Measurements from ENCODE around the gene NTM.

The NTM gene

DNA sequence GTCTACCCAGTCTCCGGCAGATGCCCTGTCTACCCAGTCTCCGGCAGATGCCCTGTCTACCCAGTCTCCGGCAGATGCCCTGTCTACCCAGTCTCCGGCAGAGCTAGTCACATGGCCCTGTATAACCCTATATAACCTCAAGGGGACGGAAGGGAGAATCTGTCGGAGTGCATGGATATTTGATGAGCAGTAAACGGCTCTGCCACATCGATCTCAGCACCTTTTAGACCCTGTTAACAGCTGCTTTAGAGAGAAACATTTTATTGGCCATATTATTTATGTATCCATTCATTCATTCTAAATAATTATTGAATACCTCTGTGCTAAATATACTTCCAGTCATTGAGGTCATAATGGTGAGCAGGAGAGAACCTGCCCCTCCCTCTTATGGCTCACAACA is 228.9 kb downstream of the NTM start:
- H3K4me3 ChIP-seq (ENCODE audit: low read depth, low read length) = no peak overlapping the region
- TF ChIP-seq, protein P1, sequence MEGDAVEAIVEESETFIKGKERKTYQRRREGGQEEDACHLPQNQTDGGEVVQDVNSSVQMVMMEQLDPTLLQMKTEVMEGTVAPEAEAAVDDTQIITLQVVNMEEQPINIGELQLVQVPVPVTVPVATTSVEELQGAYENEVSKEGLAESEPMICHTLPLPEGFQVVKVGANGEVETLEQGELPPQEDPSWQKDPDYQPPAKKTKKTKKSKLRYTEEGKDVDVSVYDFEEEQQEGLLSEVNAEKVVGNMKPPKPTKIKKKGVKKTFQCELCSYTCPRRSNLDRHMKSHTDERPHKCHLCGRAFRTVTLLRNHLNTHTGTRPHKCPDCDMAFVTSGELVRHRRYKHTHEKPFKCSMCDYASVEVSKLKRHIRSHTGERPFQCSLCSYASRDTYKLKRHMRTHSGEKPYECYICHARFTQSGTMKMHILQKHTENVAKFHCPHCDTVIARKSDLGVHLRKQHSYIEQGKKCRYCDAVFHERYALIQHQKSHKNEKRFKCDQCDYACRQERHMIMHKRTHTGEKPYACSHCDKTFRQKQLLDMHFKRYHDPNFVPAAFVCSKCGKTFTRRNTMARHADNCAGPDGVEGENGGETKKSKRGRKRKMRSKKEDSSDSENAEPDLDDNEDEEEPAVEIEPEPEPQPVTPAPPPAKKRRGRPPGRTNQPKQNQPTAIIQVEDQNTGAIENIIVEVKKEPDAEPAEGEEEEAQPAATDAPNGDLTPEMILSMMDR (IDR thresholded peaks at IDR 0.05; ENCODE audit: borderline replicate concordance, insufficient read depth, low read depth, low read length) = no peak

DNA sequence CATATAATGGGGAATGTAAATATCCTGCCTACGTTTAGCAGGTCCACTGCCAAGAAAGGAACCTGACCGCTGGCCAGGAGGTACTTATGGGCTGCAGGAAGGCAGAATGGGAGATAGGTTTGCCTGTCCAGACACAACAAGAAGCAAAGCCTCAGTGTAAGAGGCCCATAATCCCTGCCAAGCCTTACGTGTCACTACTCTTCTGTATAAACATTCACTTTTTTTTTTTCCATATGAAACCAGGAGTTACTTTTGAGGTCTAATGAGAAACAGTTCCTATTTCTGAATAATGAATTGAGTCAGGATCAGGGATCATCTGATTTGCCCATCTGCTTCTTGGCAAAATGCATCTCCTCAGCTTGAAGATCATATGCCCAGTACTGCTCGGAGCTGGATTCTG is 230.2 kb downstream of the NTM start:
- TF ChIP-seq, protein P1 (IDR thresholded peaks at IDR 0.05; ENCODE audit: borderline replicate concordance, insufficient read depth, low read depth, low read length) = no peak
- no peak overlapping the region for H3K4me3 ChIP-seq (ENCODE audit: low read depth, low read length)

DNA sequence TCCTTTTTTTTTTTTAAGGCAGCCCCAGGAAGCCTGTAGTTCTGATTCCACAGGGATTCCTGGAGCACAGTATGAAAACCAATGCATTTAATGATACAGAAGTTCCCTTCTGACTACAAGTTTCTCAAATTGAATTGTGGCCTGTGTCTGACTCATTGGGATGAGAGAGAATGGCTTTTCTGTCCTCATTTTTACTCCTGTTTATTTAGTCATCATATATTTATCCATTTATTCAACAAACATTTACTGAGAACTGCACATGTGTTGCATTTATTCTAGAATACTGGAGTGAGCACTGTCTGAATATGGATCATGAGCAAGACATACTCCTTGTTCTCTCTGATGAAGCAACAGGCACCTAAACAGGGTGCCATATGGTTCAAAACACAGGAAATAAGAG is 231.2 kb downstream of the NTM start:
- H3K4me3 ChIP-seq (ENCODE audit: low read depth, low read length) = no peak overlapping the region
- TF ChIP-seq, protein P1 (IDR thresholded peaks at IDR 0.05; ENCODE audit: borderline replicate concordance, insufficient read depth, low read depth, low read length) = no peak

DNA sequence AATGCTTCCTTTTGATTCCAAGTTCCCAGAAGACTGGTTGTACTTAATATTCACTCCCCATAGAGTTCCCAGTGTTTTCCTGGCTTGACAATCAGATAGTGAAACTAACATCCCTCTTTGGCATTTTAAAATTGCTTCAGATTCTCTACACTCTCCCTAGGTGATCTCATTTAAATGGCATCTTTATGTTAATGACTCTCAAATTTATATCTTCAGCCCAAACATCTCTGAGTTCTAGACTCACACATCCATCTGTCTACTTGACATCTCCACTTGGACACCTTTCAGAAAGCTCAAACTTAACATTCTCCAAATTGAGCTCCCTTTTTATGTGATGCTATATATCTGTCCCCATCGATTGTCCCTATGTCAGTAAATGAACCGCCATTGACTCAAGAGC is 232.0 kb downstream of the NTM start:
- TF ChIP-seq, protein P1 (IDR thresholded peaks at IDR 0.05; ENCODE audit: borderline replicate concordance, insufficient read depth, low read depth, low read length) = no peak
- no peak overlapping the region for H3K4me3 ChIP-seq (ENCODE audit: low read depth, low read length)

DNA sequence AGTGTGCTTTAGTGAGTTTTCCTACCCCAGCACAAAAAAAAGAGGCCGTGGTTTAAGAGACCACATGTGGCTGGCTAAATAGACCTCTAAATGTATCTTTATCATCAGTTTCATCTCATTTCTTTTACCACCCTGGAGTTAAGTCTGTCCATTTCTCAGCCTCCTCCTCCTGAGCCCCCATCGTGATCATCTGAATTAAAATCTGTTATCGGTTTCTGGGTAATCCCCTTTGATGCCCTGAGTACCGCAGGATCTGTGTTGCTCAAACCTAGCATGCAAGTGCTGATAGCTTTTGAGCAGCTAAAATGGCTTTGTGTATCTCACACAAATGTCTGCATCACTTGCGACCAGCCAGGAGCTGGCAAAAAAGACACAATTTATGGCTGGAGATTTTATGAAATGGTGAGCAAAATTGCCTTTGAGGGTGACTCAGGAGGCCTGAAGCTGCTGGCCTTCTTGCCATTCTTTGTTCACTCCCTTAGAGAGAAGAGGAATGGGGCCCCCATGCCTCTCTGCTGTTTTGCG is 236.5 kb downstream of the NTM start:
- no peak overlapping the region for H3K4me3 ChIP-seq (ENCODE audit: low read depth, low read length)
- TF ChIP-seq, protein P1 (IDR thresholded peaks at IDR 0.05; ENCODE audit: borderline replicate concordance, insufficient read depth, low read depth, low read length) = no peak

DNA sequence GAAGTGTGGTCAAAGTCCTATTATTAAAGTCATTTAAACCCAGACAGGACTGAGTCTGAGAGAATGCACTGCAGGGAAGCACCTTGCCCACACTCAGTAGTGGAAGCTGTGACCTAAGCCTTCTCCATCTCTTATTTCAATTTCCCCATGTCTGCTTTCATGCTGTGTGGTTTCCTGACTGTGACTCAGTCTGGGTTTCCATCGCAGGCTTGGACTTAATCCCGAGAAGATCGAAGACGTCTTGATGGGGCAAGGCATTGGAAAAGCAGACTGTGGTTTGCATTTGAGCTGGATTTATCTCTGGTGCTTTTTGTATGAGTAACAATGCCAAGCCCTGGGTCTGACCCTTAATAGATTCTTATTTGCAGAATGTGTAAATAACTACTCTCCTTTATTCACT is 238.9 kb downstream of the NTM start:
- no peak overlapping the region for H3K4me3 ChIP-seq (ENCODE audit: low read depth, low read length)
- TF ChIP-seq, protein P1 (IDR thresholded peaks at IDR 0.05; ENCODE audit: borderline replicate concordance, insufficient read depth, low read depth, low read length) = no peak

DNA sequence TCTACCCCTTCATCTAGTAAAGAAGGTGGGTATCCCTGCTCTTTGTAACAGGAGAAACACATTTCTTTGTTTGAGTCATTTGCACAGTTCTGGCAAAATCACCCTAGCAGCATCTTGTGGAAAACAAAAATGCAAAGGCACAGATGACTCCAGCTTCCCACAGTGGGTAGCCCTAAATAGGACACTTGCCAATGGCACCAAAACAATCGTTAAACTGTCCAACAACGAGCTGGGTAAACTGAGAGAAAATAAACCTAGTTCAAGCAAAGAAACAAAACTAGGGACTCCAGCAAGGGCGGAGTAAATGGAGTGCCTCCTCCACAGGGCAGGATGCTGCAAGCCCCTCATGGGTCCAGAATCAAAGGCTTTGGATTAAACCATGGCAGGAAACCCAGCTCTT is 239.5 kb downstream of the NTM start:
- H3K4me3 ChIP-seq (ENCODE audit: low read depth, low read length) = no peak overlapping the region
- TF ChIP-seq, protein P1 (IDR thresholded peaks at IDR 0.05; ENCODE audit: borderline replicate concordance, insufficient read depth, low read depth, low read length) = no peak

Data from GM12875 (cell line).